Gastroesophageal sphincter (tissue), 3 donors: Measurements from ENCODE around the gene ACP3.

ENCODE experiments used
- CTCF ChIP-seq, 4 experiments: fragments of 200-600 bp in 2 of 4; fragments of 450-650 bp in 2 of 4; sonication (generic) in 1 of 4; IDR thresholded peaks; one replicate each; pipeline ENCODE4 v1.5.1; 2017 to 2019; ENCODE audit warnings: antibody characterized with exemption in 4 of 4, mild to moderate bottlenecking in 2 of 4, moderate library complexity in 2 of 4
- EP300 ChIP-seq: sonication (generic); formaldehyde crosslinking; IDR thresholded peaks from one replicate; pipeline ENCODE4 v1.6.1; 2017; ENCODE audit warnings: antibody characterized with exemption, mild to moderate bottlenecking
- POLR2A ChIP-seq, 2 donors: fragments of 450-650 bp; IDR thresholded peaks; one replicate each; pipeline ENCODE4 v1.6.1; 2017; ENCODE audit warnings: antibody characterized with exemption in 2 of 2, mild to moderate bottlenecking in 2 of 2, moderate library complexity in 1 of 2

DNA sequence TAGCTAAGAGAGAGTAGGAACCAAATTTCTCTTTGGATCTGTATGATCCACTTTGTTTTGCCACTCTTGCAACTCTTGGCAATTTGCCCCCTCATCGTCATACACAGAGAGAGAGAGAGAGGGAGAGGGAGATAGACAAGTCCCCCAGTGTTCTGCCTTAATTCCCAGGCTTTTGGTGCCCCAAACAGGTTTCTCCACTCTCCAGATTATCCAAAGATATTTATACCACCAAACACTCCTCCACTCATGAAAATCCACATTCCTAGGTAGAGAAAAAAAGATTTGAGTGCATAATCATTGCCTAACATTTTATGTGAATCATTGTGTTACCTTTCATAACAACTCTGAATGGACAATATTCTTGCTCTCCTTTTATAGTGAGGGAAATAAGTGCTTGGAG, 15.3 kb downstream of the ACP3 start:
- TF ChIP-seq POLR2A (IDR thresholded peaks at IDR 0.05) (no peak), CTCF (IDR thresholded peaks at IDR 0.05) (no peak), EP300 (no peak)
